SU-DHL-6 (cell line): ENCODE results near the gene TIMP4.

Experiments used
- EZH2phosphoT487 ChIP-seq: fragments of 200-600 bp; sonication (generic), shearing (Covaris generic); conservative IDR thresholded peaks from 2 replicates; pipeline ENCODE4 v1.6.1; 2018; ENCODE audit warnings: mild to moderate bottlenecking, antibody characterized with exemption, low read length, moderate library complexity, mixed read lengths
- TF ChIP-seq, protein P1 (sequence below): fragments of 200-600 bp; sonication (generic); IDR thresholded peaks from one replicate; pipeline ENCODE4 v1.5.1; 2017; ENCODE audit warnings: antibody characterized with exemption, mild to moderate bottlenecking, low read length, moderate library complexity; ENCODE audit not compliant: insufficient read depth, poor library complexity, severe bottlenecking

DNA sequence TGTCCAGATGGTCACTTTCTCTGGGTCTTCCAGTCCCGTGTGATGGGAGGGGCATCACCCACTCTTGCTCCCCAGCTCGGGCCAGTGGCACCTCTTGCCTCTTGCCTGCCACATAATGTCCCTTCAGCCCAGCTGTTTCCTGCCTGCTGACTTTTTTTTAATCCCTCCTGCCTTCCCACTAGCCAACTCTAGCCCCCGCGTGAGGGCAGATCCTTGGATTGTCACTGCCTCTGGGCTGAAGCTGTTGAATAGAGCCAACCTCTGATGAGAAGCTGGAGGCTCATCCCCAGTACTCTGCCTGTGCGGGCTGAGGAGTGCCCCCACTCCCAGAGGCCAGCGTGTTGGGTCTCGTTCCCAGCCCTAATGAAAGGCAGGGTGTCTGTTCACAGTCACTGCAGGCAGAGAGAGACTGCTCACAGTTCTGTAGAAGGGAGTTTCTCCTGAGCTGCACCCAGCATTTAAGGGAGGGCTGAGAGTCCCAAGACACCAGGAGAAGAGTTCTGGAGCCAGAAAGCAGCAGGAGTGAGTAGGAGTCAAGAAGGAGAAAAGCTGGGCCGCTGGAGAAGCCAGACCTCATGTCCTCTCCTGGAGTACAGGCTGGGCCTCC, 30.1 kb upstream of the TIMP4 start:
- TF ChIP-seq, protein P1, sequence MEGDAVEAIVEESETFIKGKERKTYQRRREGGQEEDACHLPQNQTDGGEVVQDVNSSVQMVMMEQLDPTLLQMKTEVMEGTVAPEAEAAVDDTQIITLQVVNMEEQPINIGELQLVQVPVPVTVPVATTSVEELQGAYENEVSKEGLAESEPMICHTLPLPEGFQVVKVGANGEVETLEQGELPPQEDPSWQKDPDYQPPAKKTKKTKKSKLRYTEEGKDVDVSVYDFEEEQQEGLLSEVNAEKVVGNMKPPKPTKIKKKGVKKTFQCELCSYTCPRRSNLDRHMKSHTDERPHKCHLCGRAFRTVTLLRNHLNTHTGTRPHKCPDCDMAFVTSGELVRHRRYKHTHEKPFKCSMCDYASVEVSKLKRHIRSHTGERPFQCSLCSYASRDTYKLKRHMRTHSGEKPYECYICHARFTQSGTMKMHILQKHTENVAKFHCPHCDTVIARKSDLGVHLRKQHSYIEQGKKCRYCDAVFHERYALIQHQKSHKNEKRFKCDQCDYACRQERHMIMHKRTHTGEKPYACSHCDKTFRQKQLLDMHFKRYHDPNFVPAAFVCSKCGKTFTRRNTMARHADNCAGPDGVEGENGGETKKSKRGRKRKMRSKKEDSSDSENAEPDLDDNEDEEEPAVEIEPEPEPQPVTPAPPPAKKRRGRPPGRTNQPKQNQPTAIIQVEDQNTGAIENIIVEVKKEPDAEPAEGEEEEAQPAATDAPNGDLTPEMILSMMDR: no peak
- TF ChIP-seq EZH2phosphoT487: no peak
